GM18505 (cell line): ENCODE measurements around the gene R3HDML.
"Not testable (repeated sequence)": the region's sequence is repeated elsewhere in the genome, so short reads cannot be mapped to it uniquely, and the experiment has no call there.

Source experiments
- ATAC-seq: cut with Tn5 transposase; IDR thresholded peaks from one replicate; pipeline ENCODE4 v1.9.1; 2021; ENCODE audit not compliant: unreplicated experiment
- POLR2A ChIP-seq: IDR thresholded peaks from 4 replicates; pipeline ENCODE4 v1.6.1; 2011; ENCODE audit warnings: borderline replicate concordance; ENCODE audit not compliant: insufficient read depth, insufficient read length; ENCODE audit errors: extremely low read depth

The R3HDML gene

DNA sequence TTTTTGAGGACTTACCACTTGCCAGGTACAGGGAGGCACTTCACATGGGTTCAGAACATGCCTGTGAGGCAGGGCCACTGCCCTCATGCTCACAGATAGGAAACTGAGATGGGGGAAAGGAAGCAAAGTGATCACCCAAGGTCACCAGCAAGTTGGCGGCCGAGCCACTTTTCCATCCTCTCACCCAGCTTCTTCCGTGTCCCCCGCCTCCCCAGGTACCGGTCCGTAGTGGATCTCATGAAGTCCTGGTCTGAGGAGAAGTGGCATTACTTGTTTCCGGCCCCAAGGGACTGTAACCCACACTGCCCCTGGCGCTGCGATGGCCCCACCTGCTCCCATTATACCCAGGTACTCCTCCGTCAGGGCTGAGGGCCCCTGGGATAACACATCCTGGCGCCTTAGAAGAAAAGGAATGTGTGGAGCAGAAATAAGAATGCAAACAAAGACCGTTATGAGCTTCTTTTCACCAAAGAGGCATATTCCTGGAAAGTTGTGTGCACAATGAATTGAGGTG lies 6.4 kb downstream of the R3HDML start:
- TF ChIP-seq POLR2A: no peak
- no peak for ATAC-seq

GRCh38 chr20:44344723-44345122 lies 7.9 kb downstream of the R3HDML start:
- TF ChIP-seq POLR2A: no peak
- ATAC-seq: no peak

DNA sequence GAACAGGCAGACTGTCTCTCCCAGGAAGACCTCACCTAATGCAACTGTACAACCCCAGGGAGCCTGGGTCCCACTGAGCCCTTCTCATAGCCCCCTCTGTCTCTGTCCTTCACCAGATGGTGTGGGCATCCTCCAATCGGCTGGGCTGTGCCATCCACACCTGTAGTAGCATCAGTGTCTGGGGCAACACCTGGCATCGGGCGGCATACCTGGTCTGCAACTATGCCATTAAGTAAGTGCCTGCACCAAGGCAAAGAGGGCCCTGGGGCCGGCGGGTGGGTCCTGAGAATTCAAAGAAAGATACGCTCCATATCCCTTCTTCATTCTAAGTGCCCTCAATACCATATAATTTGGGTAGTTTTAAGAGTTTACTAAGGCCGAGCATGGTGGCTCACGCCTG lies 8.3 kb downstream of the R3HDML start:
- ATAC-seq: no peak
- TF ChIP-seq POLR2A: no peak

- not testable (repeated sequence) for ATAC-seq
Measured at GRCh38 chr20:44345941-44346340, 9.1 kb downstream of the R3HDML start.

DNA sequence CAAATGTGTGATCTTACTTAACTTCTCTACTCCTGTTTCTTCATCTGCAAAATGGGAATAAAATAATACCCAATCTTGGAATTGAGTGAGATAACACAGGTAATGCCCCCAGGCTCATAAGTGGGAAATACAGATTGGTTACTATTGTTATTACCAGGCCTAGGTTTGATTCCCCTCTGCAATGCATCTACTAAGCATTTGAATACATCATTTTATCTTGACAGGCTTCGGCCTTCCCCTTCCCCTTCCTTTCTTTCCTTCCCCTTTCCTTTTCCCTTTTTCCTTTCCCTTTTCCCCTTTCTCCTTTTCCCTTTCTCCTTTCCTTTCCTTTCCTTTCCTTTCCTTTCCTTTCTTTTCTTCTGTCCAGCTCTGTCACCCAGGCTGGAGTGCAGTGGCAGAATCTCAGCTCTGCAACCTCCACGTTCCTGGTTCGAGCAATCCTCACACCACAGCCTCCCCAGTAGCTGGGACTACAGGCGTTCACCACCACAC lies 11.4 kb downstream of the R3HDML start:
- no peak for ATAC-seq
- TF ChIP-seq POLR2A: no peak

GRCh38 chr20:44349349-44349748 lies 12.5 kb downstream of the R3HDML start:
- no peak for TF ChIP-seq POLR2A
- no peak for ATAC-seq

GRCh38 chr20:44350567-44350966 lies 13.7 kb downstream of the R3HDML start:
- TF ChIP-seq POLR2A: no peak

GRCh38 chr20:44354979-44355497 lies 18.2 kb downstream of the R3HDML start:
- no peak for ATAC-seq
- no peak for TF ChIP-seq POLR2A

More at GRCh38 chr20:44350567-44350966, 13.7 kb downstream of the R3HDML start:
- ATAC-seq: no peak

DNA sequence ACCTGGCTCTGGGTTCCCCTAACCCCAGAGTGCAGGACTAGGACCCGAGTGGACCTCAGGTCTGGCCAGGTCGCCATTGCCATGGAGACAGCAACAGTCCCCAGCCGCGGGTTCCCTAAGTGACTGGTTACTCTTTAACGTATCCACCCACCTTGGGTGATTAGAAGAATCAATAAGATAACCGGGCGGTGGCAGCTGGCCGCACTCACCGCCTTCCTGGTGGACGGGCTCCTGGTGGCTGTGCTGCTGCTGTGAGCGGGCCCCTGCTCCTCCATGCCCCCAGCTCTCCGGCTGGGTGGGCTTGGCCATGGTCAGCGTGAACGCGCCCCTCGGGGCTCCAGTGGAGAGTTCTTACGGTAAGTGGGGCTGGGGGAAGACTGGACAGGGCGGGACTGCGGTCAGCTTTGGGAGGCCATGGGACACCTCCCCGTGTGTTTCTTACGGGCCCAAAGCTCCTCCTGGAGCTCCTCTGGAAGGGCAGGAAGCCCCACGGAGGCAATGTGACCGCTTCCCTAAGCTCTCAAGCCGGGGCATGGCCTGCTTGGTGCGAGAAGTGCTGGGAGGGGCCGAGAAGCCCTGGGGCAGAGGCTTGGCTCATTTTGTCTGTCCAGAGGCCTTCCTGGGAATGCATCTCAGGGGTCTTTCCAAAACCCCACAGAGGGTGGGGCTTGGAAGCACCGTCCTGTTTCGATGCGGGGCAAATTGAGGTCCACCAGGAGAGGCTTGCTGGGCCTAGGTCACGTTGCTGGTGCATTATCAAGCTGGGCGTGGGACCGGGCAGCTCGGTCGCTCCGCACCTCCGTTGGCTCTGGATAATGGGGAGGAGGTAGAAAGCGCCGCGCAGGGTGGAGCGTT lies 18.9 kb downstream of the R3HDML start, which contains the start of gene HNF4A:
Gene HNF4A, plus strand, starts transcription at position 202 of the 855 bp plus-strand sequence. Its CDS starts 106 bp downstream, at position 308.
- TF ChIP-seq POLR2A: no peak
- ATAC-seq: no peak

GRCh38 chr20:44356353-44356723 lies 19.5 kb downstream of the R3HDML start:
- ATAC-seq: no peak
- TF ChIP-seq POLR2A: no peak

DNA sequence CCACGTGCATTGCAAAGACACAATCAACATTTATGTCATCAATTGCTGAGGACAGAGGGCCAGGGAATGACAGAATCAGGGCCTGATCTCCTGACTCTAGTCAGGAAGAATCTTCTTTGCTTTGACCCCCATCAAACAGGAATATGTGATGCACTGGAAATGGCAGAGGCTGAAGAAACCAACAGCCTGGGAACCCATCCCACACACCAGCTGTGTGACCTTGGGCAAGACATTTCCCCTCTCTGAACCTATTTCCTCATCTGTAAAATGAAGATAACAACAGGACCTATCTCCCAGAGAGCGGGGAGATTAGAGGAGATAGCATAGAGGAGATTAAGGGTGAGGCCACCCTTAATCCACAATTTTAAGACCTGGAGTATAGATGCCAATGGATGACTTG lies 20.2 kb downstream of the R3HDML start:
- TF ChIP-seq POLR2A: no peak
- no peak for ATAC-seq

- TF ChIP-seq POLR2A: no peak
Measured at GRCh38 chr20:44357555-44358125, 20.8 kb downstream of the R3HDML start.

GRCh38 chr20:44358776-44359175 lies 21.9 kb downstream of the R3HDML start:
- no peak for TF ChIP-seq POLR2A
- ATAC-seq: no peak

More at GRCh38 chr20:44357555-44358125, 20.8 kb downstream of the R3HDML start:
- no peak for ATAC-seq

DNA sequence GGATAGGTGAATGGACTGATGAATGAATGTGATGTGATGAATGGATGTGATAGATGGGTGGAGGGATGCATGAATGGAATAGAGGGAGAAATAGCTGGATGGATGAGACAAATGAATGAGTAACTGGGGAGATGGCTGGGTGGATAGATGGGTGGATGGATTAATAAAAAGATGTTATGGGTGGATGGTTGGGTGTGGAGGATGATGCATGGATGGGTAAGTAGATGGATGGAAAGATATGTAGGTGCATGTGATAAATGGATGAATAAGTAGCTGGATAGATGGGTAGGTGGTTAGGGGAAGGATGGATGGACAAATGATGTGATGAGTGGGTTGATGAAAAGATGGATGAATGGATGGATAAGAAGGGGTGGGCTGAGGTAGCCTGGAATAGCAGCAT lies 23.4 kb downstream of the R3HDML start:
- TF ChIP-seq POLR2A: no peak
- ATAC-seq: no peak

DNA sequence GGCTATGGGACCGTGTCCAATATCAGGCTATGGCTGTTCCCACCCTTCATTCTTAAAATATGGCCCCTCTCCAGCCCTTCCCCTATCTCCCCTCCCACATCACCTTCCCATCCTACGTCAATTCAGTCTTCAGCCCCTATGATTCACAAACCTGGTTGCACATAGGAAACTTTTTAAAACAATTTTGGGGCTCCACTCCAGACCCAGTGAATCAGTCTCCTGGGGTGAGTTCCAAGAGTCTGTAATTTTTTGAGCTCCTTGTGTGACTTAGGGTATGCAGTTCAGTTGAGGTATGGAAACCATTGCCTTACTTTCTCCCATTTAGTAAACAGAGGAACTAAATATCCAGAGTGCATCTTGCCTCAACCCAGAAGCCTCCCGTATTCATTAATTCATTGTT lies 24.2 kb downstream of the R3HDML start:
- ATAC-seq: no peak
- no peak for TF ChIP-seq POLR2A
